ENCODE data around the gene E2F3.

DNA sequence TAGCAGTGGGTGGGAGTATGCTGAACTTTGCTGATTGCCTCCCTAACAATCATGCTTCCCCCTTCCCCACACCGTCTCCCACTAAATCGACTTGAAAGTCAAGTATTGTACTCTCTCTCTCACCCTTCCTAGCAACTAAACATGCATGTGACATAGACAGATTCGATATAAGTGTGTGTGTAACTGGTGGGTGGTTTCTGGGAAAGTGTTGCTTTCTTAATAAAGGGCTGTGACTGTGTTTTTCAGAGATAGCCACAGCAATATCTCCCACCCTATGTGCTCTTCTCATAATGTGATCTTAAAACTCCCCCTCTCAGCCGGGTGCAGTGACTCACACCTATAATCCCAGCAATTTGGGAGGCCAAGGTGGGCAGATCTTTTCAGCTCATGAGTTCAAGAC lies 49.3 kb upstream of the E2F3 start:
- TF ChIP-seq, protein P1, sequence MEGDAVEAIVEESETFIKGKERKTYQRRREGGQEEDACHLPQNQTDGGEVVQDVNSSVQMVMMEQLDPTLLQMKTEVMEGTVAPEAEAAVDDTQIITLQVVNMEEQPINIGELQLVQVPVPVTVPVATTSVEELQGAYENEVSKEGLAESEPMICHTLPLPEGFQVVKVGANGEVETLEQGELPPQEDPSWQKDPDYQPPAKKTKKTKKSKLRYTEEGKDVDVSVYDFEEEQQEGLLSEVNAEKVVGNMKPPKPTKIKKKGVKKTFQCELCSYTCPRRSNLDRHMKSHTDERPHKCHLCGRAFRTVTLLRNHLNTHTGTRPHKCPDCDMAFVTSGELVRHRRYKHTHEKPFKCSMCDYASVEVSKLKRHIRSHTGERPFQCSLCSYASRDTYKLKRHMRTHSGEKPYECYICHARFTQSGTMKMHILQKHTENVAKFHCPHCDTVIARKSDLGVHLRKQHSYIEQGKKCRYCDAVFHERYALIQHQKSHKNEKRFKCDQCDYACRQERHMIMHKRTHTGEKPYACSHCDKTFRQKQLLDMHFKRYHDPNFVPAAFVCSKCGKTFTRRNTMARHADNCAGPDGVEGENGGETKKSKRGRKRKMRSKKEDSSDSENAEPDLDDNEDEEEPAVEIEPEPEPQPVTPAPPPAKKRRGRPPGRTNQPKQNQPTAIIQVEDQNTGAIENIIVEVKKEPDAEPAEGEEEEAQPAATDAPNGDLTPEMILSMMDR (conservative IDR thresholded peaks at IDR 0.05), result no peak
- TF ChIP-seq ZFX (IDR thresholded peaks at IDR 0.05), result no peak
